ENCODE measurements around the gene ERRFI1.

Gene ERRFI1

GRCh38 chr1:7984811-7985210, 41.3 kb downstream of the ERRFI1 start:
- no peak for DNase-seq (ENCODE audit: low spot score)
- TF ChIP-seq, protein P1, sequence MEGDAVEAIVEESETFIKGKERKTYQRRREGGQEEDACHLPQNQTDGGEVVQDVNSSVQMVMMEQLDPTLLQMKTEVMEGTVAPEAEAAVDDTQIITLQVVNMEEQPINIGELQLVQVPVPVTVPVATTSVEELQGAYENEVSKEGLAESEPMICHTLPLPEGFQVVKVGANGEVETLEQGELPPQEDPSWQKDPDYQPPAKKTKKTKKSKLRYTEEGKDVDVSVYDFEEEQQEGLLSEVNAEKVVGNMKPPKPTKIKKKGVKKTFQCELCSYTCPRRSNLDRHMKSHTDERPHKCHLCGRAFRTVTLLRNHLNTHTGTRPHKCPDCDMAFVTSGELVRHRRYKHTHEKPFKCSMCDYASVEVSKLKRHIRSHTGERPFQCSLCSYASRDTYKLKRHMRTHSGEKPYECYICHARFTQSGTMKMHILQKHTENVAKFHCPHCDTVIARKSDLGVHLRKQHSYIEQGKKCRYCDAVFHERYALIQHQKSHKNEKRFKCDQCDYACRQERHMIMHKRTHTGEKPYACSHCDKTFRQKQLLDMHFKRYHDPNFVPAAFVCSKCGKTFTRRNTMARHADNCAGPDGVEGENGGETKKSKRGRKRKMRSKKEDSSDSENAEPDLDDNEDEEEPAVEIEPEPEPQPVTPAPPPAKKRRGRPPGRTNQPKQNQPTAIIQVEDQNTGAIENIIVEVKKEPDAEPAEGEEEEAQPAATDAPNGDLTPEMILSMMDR (IDR thresholded peaks at IDR 0.05): no peak
- no peak overlapping the region for H3K27ac ChIP-seq
- H3K4me3 ChIP-seq: no peak overlapping the region

- no peak overlapping the region for H3K4me3 ChIP-seq
- TF ChIP-seq, protein P1 (IDR thresholded peaks at IDR 0.05): no peak
- no peak overlapping the region for H3K27ac ChIP-seq
- no peak for DNase-seq (ENCODE audit: low spot score)
Observed at GRCh38 chr1:7983086-7983778, 42.9 kb downstream of the ERRFI1 start.

DNA sequence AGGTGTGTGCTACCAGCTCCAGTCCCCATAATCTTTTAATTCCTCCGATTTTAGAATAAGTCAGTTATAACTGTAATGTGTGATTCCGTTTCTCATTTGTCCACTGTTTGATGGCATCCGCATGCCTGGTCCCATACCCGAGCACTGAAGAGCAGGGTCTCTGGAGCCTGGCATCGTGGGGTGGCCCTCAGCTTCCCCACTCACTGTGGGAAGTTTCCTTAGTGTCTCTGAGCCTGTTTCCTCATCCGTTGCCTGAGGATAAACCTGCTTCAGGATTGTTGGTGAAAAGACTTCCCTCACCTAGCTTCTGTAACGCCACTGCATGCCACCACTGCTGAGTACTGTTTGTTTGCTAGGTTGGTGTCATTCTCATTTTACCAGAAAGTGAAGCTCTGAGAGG, 45.1 kb downstream of the ERRFI1 start:
- Histone ChIP-seq H3K27ac (no peak overlapping the region), H3K4me3 (no peak overlapping the region)
- TF ChIP-seq, protein P1 (IDR thresholded peaks at IDR 0.05): no peak
- no peak for DNase-seq (ENCODE audit: low spot score)

GRCh38 chr1:7975212-7975865, 50.8 kb downstream of the ERRFI1 start:
- DNase-seq (ENCODE audit: low spot score): peak; percentile 81
- TF ChIP-seq, protein P1 (IDR thresholded peaks at IDR 0.05): peak; percentile 71
- Histone ChIP-seq H3K27ac (no peak overlapping the region), H3K4me3 (no peak overlapping the region)

DNA sequence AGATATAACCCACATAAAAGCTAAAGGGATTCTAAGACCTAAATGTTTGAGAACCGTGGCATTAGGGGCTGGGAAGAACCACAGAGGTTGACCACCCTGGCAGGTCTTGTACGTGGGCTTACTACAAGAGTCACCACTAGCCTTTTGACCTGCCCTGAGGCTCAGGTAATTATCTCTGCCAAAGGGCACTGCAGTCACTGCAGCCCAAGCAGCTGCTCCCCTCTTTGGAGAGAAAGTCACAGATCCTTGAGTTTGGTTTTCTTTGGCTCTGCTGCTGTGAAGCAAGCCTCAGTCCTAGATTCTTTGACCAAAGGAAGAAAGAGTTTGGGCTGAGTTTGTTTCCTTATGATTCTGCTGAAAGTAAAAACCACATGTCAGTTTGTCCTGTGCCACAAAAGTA, 53.0 kb downstream of the ERRFI1 start:
- Histone ChIP-seq H3K4me3 (no peak overlapping the region), H3K27ac (no peak overlapping the region)
- no peak for DNase-seq (ENCODE audit: low spot score)
- TF ChIP-seq, protein P1 (IDR thresholded peaks at IDR 0.05): no peak

GRCh38 chr1:7972285-7972684, 53.8 kb downstream of the ERRFI1 start:
- no peak for DNase-seq (ENCODE audit: low spot score)
- Histone ChIP-seq H3K4me3 (no peak overlapping the region), H3K27ac (no peak overlapping the region)
- TF ChIP-seq, protein P1 (IDR thresholded peaks at IDR 0.05): no peak

DNA sequence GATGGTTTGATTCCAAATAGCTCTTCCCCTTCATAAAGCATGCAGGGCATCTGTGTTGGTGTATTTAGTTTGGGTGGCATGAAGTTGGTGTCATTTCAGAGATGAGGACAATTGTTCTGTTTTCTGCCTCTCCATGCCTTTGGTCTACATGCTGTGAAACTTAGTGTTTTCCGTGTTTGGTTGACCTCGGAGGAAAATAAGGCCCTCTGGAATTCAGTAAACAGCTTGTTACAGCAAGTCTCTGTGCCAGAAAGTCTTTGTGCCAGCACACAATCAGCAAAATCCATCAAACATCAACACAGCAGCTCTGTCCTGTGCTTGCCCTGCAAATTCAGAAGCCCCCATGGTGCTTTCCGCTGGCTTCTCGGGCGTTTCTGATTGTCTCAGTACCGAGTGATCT, 55.1 kb downstream of the ERRFI1 start:
- no peak for DNase-seq (ENCODE audit: low spot score)
- Histone ChIP-seq H3K27ac (no peak overlapping the region), H3K4me3 (no peak overlapping the region)
- TF ChIP-seq, protein P1 (IDR thresholded peaks at IDR 0.05): no peak
